CD14-positive monocyte (primary cell): ENCODE data around the gene CARS2. TPM values are rescaled to one million over a fixed set of nuclear protein-coding genes. Genes with fewer than 3 reads are reported as not detected.

Source experiments
- DNase-seq, 3 donors: peaks; one replicate each; pipeline ENCODE4 v3.0.0-alpha.2; 2011 to 2022
- H2AFZ ChIP-seq: 2 replicates; pipeline ENCODE4 v1.6.0; 2012; ENCODE audit warnings: mild to moderate bottlenecking, low read depth, low read length, inconsistent platforms; ENCODE audit not compliant: insufficient read depth, poor library complexity, severe bottlenecking
- H3K27ac ChIP-seq, 2 donors: 1 replicate in 1 of 2; 2 replicates in 1 of 2; pipeline ENCODE4 v1.5.1; 2012 to 2013; ENCODE audit warnings: low read length in 2 of 2, control low read depth in 1 of 2, inconsistent platforms in 1 of 2, low read depth in 1 of 2, mild to moderate bottlenecking in 1 of 2
- H3K27me3 ChIP-seq, 2 donors: one replicate each; pipeline versions ENCODE4 v1.6.0 to v1.6.1; 2011 to 2013; ENCODE audit warnings: low read length in 2 of 2; ENCODE audit not compliant: control insufficient read depth in 2 of 2, insufficient read depth in 2 of 2
- H3K36me3 ChIP-seq, 2 donors: replicated peaks in 1 of 2; 1 replicate in 1 of 2; 2 replicates in 1 of 2; pipeline versions ENCODE4 v1.5.1 to v1.6.1; 2012 to 2013; ENCODE audit warnings: low read length in 2 of 2, control low read depth in 1 of 2, inconsistent platforms in 1 of 2, mild to moderate bottlenecking in 1 of 2; ENCODE audit not compliant: insufficient read depth in 2 of 2, control insufficient read depth in 1 of 2
- H3K4me1 ChIP-seq, 2 donors: 1 replicate in 1 of 2; 2 replicates in 1 of 2; pipeline versions ENCODE4 v1.5.1 to v1.6.1; 2012 to 2013; ENCODE audit warnings: low read length in 2 of 2, control low read depth in 1 of 2, inconsistent platforms in 1 of 2, mild to moderate bottlenecking in 1 of 2, moderate library complexity in 1 of 2; ENCODE audit not compliant: insufficient read depth in 2 of 2, control insufficient read depth in 1 of 2
- H3K4me2 ChIP-seq: replicated peaks from 2 replicates; pipeline ENCODE3; 2012; ENCODE audit warnings: low read length, moderate library complexity, mild to moderate bottlenecking; ENCODE audit not compliant: poor library complexity, severe bottlenecking; ENCODE audit errors: extremely low read depth
- H3K4me3 ChIP-seq, 3 experiments: fragments of 200-600 bp in 1 of 3; sonication (generic) in 1 of 3; replicated peaks in 1 of 3; 1 replicate in 2 of 3; 2 replicates in 1 of 3; pipeline ENCODE4 v1.5.1; 2011 to 2013; ENCODE audit warnings: low read length in 3 of 3, mild to moderate bottlenecking in 3 of 3, control low read depth in 2 of 3, low read depth in 2 of 3, inconsistent platforms in 1 of 3, moderate library complexity in 1 of 3
- H3K79me2 ChIP-seq: 2 replicates; pipeline ENCODE4 v1.6.0; 2012; ENCODE audit warnings: mild to moderate bottlenecking, control low read depth, inconsistent platforms, low read length, moderate library complexity; ENCODE audit not compliant: insufficient read depth
- H3K9ac ChIP-seq: 2 replicates; pipeline ENCODE4 v1.6.0; 2017; ENCODE audit warnings: low read length, mild to moderate bottlenecking; ENCODE audit not compliant: insufficient read depth, poor library complexity, severe bottlenecking
- H3K9me3 ChIP-seq, 2 donors: replicated peaks in 1 of 2; 1 replicate in 1 of 2; 2 replicates in 1 of 2; pipeline versions ENCODE4 v1.5.1 to v1.6.1; 2012 to 2013; ENCODE audit warnings: low read length in 2 of 2, control low read depth in 1 of 2; ENCODE audit not compliant: control insufficient read depth in 1 of 2, insufficient read depth in 1 of 2
- H4K20me1 ChIP-seq: 2 replicates; pipeline ENCODE4 v1.6.0; 2012; ENCODE audit warnings: mild to moderate bottlenecking, low read length, control low read depth, moderate library complexity; ENCODE audit not compliant: insufficient read depth
- H3K27ac Mint-ChIP-seq, 7 donors: one replicate each; pipeline ENCODE4 v1.8.0; 2020; ENCODE audit warnings: mild to moderate bottlenecking in 7 of 7, mixed read lengths in 7 of 7, moderate library complexity in 6 of 7, inconsistent platforms in 2 of 7
- H3K27me3 Mint-ChIP-seq, 3 donors: one replicate each; pipeline ENCODE4 v1.8.0; 2021 to 2022; ENCODE audit warnings: low read depth in 3 of 3, mild to moderate bottlenecking in 3 of 3, mixed read lengths in 3 of 3, moderate library complexity in 3 of 3, inconsistent platforms in 1 of 3
- H3K36me3 Mint-ChIP-seq, 2 donors: one replicate each; pipeline ENCODE4 v1.8.0; 2020; ENCODE audit warnings: mixed read lengths in 2 of 2, inconsistent platforms in 1 of 2, mild to moderate bottlenecking in 1 of 2
- H3K4me1 Mint-ChIP-seq: one replicate; pipeline ENCODE4 v1.8.0; 2020; ENCODE audit warnings: mild to moderate bottlenecking, mixed read lengths
- H3K4me3 Mint-ChIP-seq, 2 donors: one replicate each; pipeline ENCODE4 v1.8.0; 2020; ENCODE audit warnings: mild to moderate bottlenecking in 2 of 2, mixed read lengths in 2 of 2, moderate library complexity in 1 of 2
- H3K9me3 Mint-ChIP-seq, 7 donors: one replicate each; pipeline ENCODE4 v1.8.0; 2020 to 2022; ENCODE audit warnings: mixed read lengths in 7 of 7, mild to moderate bottlenecking in 6 of 7, moderate library complexity in 6 of 7, inconsistent platforms in 2 of 7
- CTCF ChIP-seq: fragments of 200-600 bp; IDR thresholded peaks from one replicate; pipeline ENCODE4 v1.8.0; 2022; ENCODE audit warnings: antibody characterized with exemption, mild to moderate bottlenecking
- WGBS: methylation state at CpG from one replicate; pipeline ENCODE4 v1.1.5; 2013; ENCODE audit warnings: missing lambda C conversion rate; ENCODE audit not compliant: insufficient coverage; 5-methylcytosine and 5-hydroxymethylcytosine counted together
- intact Hi-C, 2 donors: fragments of 100-400 bp; cut with micrococcal nuclease; formaldehyde crosslinking; loops; one replicate each; pipeline versions ENCODE4 v1.15.0 to v1.15.1; 2023
- polyA plus RNA-seq, 3 donors: library from polyadenylated mRNA; depleted of rRNA in 1 of 3; unstranded in 2 of 3; stranded (reverse) in 1 of 3; fragments of 300-500 nt in 2 of 3; fragments of >200 nt in 1 of 3; fragmentation: Illumina TruSeq in 2 of 3; gene quantifications; 1 replicate in 2 of 3; 2 replicates in 1 of 3; pipeline ENCODE4 v1.2.3, GENCODE V29; 2012 to 2021

The CARS2 gene
- polyA plus RNA-seq, 3 donors = 130 to 305 (median 227) TPM

GRCh38 chr13:110651271-110651670, 54.6 kb downstream of the CARS2 start:
- Mint-ChIP-seq H3K4me3 (no peak overlapping the region), H3K36me3 (peaks cover 77 to 93% of the 10 kb centered on the region in 2 donors), H3K4me1 (peaks cover 18% of the 10 kb centered on the region), H3K27me3 (peaks cover 0 to 2% (median 0%) of the 10 kb centered on the region in 3 donors), H3K27ac (peak overlapping the region in 1 of 7 donors; percentile 19), H3K9me3 (no peaks in the 10 kb centered on the region)
- intact Hi-C loops = no loop called here
- H3K79me2 ChIP-seq = peaks cover 78% of the 10 kb centered on the region
- no peak overlapping the region for H3K9ac ChIP-seq
- H3K9me3 ChIP-seq = no peaks in the 10 kb centered on the region
- no peak overlapping the region for H3K4me2 ChIP-seq
- no peak overlapping the region for H2AFZ ChIP-seq
- peaks cover 0 to under 1% of the 10 kb centered on the region in 2 donors for H3K4me1 ChIP-seq
- peaks cover 82 to 95% of the 10 kb centered on the region in 2 donors for H3K36me3 ChIP-seq
- no peaks in the 10 kb centered on the region for H3K27me3 ChIP-seq
- DNase-seq = no peak
- 97% methylated on average over 12 of the region's 14 CpGs for WGBS
- peak overlapping the region in 1 of 2 donors; percentile 20 for H3K27ac ChIP-seq
- peaks cover 71% of the 10 kb centered on the region for H4K20me1 ChIP-seq
- H3K4me3 ChIP-seq = no peak overlapping the region
- TF ChIP-seq CTCF = no peak

- intact Hi-C loops = no loop called here
- H3K36me3 Mint-ChIP-seq = peaks cover 76 to 93% of the 10 kb centered on the region in 2 donors
- no peak overlapping the region for H3K4me3 ChIP-seq
- H3K9me3 Mint-ChIP-seq = no peaks in the 10 kb centered on the region
- 98% methylated on average over 11 of the region's 14 CpGs for WGBS
- H3K4me1 Mint-ChIP-seq = peaks cover 15% of the 10 kb centered on the region
- H4K20me1 ChIP-seq = peaks cover 74% of the 10 kb centered on the region
- peaks cover 85 to 99% of the 10 kb centered on the region in 2 donors for H3K36me3 ChIP-seq
- H3K27me3 Mint-ChIP-seq = peaks cover 0 to 2% (median 0%) of the 10 kb centered on the region in 3 donors
- H3K4me3 Mint-ChIP-seq = no peak overlapping the region
- no peak overlapping the region for H3K4me2 ChIP-seq
- H3K4me1 ChIP-seq = peaks cover 2 to 6% of the 10 kb centered on the region in 2 donors
- peak overlapping the region in 1 of 7 donors; percentile 46 for H3K27ac Mint-ChIP-seq
- H3K9ac ChIP-seq = no peak overlapping the region
- H2AFZ ChIP-seq = no peak overlapping the region
- no peaks in the 10 kb centered on the region for H3K27me3 ChIP-seq
- no peak for TF ChIP-seq CTCF
- peaks cover 69% of the 10 kb centered on the region for H3K79me2 ChIP-seq
- no peak for DNase-seq
- no peaks in the 10 kb centered on the region for H3K9me3 ChIP-seq
- H3K27ac ChIP-seq = peak overlapping the region in 1 of 2 donors; percentile 42
Measured at GRCh38 chr13:110650436-110650835, 55.5 kb downstream of the CARS2 start.
